Inferior parietal cortex (tissue), 1 donor: ENCODE data around the gene SV2B.

Experiments
- DNase-seq: peaks from one replicate; pipeline ENCODE4 v3.0.0-alpha.2; 2016; ENCODE audit errors: extremely low spot score

Gene SV2B

DNA sequence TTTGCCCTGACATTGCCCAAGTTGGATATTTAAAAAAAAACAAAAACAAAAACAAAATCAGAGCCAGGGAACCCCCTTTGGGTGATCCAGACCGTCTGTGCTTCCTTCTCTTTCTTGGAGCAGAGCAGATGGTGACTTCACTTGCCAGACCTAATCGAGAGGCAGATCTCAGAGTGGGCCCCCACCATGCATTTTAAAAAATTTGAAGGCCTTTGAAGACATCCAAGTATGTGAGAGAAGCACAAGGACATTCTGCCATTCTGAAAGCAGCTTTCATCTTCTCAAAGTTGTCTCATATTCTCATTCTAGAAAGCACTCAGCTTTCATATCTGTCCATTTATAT lies 93.3 kb downstream of the SV2B start:
- no peak for DNase-seq

DNA sequence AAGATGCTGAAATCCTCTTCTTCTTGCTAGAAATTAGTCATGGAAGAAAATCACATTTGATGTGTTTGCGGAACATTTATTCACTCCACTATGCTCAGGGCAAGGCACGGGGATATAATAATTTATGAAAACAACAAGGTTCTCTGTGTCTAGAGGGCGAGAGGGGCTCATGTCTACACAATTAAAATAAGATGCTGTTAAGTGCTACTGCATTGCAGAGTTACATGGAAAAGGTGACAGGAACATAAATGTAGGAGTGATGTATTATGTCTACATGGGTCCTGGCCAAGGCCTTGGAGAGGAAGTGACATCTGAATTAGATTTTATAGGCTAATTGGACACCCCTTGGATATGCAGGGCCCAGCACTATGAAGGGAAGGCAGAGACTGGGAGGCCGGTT lies 96.1 kb downstream of the SV2B start:
- DNase-seq = no peak

DNA sequence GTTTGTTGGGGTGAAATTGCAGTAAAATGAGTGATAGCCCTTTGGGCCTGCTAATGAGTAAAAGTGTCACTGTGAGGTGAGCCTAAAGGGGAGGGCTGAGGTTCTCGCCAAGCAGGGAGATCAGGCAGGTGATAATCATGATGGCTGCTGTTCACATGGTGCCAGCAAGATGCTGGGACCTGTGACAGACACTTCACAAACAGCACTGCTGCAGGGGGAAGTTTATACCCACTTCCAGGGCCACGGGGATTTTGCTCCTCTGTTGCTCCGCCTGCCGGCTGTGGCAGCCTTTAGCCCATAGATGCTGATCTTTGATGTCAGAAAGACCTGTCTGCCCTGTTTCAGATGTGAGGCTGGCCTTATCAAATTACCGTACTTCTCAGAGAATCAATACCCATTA lies 96.7 kb downstream of the SV2B start:
- DNase-seq = no peak

DNA sequence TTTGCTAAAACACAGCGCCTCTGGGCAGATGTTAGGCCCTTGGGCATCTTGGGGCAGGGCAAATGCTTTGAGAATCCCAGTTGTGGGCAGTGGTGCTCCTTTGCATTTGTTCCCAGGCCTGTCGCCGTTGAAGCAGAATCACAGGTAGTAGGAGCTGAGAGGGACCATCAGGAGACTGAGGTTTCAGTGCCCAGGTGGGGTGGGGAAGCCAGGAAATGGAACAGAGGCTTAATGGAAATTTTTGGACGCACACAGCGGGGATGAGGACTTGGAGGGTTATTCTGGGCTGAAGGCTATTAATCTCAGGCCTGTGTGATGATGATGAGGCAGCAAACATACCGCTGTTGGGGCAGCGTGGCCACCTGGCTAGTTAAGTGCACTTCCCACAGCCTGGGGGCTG lies 99.5 kb downstream of the SV2B start:
- DNase-seq = no peak

DNA sequence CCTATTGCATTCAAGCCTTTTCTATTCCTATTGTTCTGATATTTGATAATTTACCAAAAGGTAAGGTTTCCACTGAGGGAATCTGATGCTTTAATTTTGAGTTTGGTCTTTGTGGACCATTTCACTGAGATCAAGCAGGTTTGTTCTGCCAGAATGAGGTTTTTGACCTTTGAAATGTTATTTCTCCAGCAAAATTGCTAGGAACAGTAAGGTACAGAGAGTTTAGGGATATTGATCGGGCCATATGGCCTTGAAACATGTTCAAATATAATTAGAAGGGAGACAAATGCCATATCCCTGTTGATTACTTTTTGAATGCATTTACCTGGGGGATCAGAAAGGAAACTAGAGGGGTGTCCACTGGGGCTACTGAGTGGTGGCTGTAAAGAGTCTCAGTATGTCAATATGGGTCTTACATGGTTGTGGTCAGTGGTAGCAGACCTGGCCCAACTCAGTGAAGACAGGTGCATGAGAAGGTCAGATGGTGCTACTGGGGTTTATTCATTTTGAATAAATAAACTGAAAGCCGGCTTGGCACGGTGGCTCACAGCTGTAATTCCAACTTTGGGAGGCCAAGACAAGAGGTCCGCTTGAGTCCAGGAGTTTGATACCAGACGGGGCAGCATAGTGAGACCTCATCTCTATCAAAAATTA lies 100.2 kb downstream of the SV2B start:
- no peak for DNase-seq

DNA sequence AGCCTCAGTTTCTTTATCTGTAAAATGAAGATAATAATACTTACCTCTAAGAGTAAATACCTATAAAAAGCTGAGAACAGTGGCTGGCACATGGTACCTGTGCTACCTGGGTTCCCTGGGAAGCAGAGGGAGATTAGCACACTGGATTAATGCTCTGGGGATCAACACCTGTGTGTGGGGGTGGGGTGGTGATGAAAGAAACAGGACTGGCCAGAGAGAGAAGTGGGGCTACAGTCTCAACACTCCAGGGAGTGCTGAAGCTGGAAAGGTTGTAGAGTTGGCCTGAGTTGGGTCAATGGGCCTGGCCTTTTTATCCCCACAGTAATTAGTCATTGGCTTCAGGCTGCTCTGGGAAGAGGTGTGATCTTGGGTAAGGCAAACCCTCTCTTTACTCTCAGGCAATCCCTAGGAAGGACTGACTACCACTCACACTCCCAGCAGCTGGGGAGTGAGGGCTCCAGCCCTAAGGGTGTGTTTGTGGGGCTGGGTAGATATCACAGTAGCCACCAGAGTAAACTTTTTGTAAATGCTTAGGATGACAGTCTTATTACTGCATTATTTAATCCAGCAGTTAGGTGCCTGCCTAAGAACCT lies 102.5 kb downstream of the SV2B start:
- no peak for DNase-seq

DNA sequence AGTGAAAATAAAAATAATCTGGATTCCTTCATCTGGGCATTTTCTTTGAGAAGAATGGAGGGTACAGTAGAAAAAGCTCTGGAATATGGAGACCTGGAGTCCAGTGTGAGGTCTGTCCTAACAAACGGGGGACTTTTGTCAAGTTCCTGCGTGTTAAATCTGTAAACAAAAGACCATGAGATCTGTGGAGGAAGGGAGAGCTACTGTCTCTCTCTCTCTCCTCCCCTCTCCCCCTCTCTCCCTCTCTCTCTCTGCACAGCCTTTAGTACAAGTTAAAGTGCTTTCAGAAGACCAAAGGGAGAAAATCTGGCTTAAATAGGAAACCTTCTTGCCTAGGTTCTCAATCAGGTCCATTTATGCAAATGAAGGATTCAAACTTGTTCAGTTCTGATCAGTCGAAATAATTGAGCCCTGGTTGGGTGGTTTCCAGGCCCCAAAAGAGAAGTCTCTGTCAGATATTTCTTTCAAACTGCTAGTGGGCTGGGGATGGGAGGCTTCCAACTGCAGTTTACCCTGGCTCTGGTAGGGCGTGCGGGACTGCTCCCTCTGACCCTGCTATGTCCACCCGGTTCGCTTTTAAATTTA lies 103.7 kb downstream of the SV2B start:
- no peak for DNase-seq

DNA sequence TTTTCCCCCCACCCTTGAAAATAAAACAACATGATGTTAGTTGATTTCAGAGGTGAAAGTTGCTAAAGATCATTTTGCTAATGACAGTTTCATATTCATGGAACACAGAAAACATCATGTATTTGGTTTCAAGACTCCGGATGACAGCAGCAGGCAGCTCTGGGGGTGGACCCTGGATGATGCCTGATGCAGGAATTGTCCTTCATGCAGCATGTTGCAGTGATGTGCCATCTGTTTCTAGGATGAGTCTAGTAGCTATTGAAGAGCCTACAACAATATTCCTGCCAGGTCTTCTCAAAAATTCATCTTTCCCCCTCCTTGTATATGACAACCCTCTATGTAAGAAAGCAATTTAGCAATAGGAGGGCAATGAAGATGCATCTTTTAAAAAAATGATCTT lies 108.3 kb downstream of the SV2B start:
- DNase-seq = no peak

DNA sequence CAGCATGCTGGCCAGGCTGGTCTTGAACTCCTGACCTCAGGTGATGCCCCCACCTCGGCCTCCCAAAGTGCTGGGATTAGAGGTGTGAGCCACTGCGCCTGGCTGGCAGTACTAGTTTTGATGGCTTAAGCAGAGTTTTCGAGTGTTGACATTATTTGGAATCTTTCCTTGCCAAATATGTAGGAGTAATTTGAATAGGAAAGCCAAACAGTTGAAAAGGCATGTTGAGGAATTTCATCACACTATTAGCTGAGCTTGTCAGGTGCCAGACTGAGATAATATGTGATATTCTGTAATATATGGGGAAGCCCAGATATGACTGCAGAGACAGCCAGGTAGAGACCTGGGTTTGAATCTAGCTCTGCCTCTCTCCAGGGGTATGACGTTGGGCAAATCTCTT lies 109.3 kb downstream of the SV2B start:
- no peak for DNase-seq

DNA sequence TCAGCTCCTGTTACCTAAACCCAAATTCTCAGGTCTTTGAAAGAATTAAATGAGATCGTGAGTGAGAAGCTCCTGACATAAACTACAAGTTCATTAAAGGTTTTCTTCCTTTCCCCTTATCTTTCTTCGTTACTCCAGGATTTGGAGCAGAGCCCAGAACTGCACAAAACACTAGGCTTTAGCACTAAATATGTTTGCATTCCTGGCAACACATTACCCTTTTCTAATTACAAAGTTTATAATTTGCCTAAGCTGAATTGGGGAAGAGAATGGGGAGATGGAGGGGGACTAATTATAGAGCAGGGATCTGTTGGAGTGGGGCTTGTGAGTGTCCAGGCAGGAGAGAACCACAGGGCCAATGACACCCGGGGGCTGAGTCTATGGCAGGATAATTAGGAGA lies 109.7 kb downstream of the SV2B start:
- no peak for DNase-seq

DNA sequence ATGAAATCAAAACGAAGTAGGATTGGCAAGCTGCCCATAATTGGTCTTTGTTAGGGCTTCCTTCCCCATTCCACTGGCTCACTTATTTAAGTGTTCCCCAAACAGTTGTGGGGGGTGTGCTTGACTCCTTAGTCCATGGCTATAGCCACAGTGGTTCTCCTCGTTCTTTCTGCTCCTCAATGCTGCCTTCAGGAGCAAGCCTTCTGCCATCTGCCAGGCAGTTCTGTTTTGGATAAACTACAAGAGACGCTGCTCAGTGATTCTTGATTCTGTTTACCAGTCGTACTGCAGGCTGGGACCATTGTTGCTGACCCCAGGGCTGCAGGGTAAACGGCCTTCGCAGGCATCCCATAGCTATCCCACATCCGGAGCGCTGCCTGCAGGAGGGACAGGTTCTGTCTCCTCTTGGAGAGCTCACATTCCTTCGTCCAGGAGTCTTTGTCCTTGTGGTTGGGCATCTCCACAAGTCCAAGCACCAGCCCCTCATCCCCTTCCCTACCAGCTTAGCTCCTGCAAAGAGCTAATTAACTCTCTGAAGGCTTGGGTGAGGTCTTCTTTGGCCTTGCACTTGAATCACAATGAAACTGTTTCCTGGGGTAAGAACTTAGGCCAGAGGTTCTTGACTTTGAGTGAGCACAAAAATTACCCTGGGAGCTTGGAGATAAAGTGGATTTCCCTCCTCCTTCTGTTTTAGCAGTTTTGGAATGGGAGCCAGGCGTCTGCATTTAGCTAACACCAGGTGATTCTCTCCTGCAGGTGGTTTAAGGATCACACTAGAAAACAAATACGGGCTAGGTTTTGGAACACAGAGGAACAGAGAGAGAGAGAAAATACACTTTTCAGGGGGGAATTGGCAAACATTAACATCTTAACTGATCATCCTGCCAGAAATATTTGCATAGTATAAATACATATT lies 114.9 kb downstream of the SV2B start:
- no peak for DNase-seq

DNA sequence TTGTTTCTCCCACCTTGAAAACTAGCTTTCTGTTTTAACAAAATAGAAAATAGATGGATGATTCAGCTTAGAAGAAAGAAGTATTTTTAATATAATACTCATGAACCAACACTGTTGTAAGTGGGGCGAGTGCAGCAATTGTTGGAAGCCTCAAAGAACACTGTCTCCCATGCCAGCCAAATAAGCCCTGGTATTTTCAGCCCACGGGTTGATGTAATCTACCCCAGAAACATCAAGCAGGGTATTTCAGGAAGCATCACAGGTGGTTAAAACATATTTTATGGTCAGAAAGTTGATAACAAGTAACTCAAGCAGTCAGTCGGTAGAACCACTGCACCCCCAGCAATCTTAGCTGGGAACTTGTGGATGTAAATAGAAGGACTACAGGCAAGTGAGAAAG lies 115.9 kb downstream of the SV2B start:
- DNase-seq = no peak

DNA sequence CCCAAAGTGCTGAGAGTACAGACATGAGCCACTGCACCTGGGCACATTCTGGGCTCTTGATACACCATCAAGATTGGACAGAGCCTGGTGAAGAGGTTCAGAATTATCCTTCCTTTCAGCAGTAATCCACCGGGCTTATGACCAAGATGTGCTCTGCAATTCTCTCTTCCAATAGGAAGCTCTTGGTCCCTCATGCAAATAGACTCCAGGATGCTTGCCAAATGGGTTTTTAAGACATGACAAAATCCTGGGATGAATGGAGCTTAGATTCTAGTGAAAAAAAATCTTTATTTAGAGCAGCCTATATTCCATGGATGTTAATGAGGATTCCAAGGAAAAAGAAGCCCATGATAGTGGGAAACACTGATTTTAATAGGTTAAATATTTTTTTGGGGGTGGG lies 119.1 kb downstream of the SV2B start:
- no peak for DNase-seq

DNA sequence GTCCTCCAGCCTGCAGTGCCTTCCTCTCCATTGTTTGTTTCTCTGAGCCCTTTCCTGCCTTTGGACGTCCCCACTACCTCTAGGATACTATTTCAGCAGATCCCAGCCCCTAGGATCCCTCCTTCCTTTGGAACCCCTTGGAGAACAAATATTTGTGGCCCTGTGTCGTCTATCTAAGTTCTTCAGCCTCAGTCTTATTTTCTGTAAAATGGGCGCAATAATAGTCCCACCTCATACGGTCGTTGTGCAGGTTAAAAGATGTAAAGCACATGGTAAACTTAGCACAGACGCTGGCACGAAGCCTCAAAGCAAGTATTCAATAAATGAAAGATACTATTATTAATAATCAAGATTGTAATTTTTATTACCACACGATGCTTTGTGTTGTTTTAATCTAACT lies 122.0 kb downstream of the SV2B start:
- DNase-seq = no peak

DNA sequence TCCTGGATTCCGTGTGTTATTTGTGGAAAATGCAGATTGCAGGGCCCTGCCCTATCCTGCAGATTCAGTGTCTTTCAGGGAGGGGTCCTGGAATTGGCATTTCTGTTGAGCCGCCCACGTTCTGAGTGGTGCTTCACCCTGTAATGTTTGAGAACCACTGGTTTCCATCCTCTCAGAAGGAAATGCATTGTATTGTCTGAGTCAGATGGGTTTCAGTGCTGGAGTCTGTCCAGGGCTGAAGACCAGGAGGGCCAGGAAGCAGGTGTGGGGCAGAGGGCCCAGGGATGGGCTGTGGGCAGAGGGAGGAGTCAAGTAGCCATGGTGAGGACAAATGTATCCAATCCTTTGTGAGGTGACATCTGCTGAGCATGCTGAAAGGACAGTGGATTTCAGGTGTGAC lies 123.8 kb downstream of the SV2B start:
- DNase-seq = no peak

DNA sequence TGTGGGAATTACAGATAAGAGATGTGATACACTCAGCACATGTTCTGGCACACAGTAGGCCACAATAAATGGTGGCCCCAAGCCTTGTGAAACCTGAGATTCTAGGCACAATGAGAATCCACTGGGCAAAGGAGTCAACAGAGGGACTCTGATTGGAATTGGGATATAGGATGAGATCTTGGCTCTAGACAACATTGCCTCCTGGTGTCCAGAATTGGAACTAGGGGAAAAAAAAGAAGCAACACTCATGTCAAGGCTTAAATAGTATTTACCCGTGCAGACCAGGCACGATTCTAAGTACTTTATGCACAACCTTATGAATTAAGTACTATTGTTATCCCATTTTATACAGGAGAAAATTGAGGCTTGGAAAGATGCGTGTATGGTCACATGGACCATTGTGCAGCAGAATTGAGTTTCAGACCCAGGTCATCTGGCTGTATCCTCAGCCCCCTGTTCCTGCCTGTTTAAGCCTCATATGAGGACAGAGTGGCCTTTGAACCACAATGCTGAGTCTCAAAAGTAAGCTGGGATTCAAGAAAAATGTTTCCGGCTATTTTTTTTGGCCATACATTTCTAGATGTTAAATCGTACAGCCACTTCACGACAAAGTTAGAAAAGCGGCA lies 124.8 kb downstream of the SV2B start:
- peak; percentile 78 for DNase-seq

DNA sequence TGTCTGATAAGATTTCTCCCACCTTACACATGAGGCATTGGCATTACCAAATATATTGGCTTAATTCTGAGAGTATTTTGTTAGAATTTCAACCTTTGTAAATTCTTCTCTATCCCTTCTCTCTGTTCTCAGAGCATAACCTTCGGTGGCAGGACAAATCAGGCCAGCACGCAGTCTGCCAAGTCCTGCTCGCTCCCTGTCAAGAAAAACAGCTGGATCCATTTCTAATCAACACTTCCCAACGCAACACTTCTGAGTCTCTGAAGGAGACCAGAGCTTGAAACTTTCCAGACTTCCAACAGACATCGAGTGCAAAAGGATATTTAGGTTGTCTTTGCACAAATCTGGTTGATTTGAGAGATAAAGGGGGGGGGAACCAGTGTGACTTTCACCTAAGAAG lies 125.7 kb downstream of the SV2B start:
- no peak for DNase-seq

DNA sequence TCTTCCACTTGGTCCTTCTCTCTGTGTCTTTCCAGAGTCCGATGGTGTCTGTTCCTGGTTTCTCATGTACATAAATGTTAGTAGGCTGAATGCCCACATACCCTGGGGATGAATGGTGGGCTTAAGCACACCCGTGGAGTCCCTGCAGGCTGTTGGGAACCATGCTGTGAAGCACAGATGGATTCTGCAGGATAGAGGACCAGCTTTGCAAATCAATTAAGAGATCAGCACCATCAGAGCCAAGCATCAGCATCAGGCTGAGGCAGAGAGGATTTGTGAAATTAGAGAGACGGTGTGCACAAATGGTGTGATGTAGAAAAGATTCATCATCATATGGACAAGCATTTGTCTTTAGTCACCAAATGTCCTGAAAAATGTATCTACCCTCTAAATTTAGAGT lies 127.1 kb downstream of the SV2B start:
- DNase-seq = no peak

DNA sequence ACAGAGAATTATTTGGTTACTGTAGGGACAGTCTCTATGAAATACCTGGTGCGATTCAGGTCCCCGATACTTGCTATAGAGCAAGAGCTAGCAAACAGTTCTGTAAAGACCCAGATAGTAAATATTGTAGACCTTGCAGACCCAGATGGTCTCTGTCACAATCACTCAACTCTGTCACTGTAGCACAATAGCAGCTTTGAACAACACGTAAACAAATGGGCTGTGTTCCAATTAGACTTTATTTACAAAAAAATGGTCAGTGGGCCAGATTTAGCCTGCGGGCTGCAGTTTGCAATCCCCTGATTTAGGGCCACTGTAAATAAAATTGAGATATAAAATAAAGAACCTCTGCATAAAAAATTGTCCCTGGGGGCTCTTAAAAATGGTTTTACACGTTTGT lies 127.7 kb downstream of the SV2B start:
- DNase-seq = no peak

DNA sequence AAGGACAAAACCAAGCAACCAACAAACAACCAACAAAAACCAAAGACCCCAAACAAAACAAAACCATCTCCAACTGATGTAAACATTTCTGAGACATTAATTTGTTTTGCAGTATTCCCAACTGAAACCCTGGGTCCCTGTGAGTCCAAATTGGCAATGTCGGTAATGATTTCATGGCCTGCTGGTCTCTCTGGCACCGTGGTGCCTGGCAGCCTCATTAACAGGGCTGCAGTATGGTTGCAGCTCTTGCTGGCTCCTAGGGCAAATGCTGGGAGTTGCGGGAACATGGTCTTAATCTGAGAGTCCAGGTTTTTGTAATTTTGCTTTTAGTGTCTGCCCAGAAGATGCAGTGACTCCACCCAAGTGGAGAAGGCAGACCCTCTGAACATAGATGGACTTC lies 128.3 kb downstream of the SV2B start:
- DNase-seq = no peak

DNA sequence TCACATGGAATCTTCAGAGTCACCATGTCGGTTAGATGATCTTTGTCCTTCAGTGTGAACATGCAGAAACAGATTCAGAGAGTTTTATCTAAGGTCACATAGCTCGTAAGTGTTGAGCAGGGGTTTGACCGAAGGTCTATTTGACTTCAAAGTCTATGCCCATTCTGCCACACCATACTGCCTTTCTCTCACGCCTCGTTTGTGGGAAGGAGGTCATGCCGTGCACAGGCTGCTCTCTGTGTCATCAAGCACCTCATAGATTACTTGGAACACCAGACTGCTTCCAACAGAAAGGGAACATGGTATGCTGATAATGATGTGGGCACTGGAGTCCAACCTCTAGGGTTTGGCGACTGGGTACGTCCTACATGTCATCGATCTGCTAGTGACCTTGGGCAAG lies 128.8 kb downstream of the SV2B start:
- DNase-seq = no peak

DNA sequence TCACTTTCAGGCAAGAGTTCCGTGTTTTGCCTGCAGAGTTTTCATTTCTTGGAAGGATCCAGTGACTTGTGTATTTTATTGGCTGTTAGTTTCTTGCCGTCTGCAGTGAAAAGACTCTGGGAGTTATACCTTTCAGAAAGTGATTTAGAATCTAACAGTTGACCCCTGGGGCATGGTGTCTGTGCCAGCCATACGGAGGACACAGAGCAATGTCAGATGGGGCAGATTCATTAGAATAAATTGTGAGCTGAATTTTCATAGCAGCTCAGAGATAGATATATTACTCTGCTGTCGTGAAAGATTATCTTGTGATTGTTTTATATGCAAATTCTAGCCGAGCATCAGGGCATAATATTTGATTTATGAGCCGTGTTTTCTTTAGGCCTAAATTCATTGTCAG lies 131.6 kb downstream of the SV2B start:
- no peak for DNase-seq
